ENCODE measurements around the gene HSPB9.
A peak's percentile ranks its signal among the peaks of the same experiment; 100 is the strongest.

The HSPB9 gene

GRCh38 chr17:42101513-42102292, 20.9 kb upstream of the HSPB9 start:
- peak; percentile 44 for DNase-seq

GRCh38 chr17:42103221-42103954, 19.2 kb upstream of the HSPB9 start:
- DNase-seq: no peak

GRCh38 chr17:42104264-42104663, 18.3 kb upstream of the HSPB9 start:
- DNase-seq: no peak

GRCh38 chr17:42106009-42106408, 16.6 kb upstream of the HSPB9 start:
- no peak for DNase-seq

GRCh38 chr17:42107124-42107523, 15.5 kb upstream of the HSPB9 start:
- DNase-seq: no peak

GRCh38 chr17:42107597-42108576, 14.7 kb upstream of the HSPB9 start:
- peak; percentile 86 for DNase-seq

- DNase-seq: no peak
Observed at GRCh38 chr17:42109086-42109485, 13.5 kb upstream of the HSPB9 start.

- no peak for DNase-seq
Observed at GRCh38 chr17:42110301-42111264, 12.0 kb upstream of the HSPB9 start.

- no peak for DNase-seq
Observed at GRCh38 chr17:42111265-42111636, 11.4 kb upstream of the HSPB9 start.

- DNase-seq: no peak
Observed at GRCh38 chr17:42111871-42112551, 10.6 kb upstream of the HSPB9 start.

- DNase-seq: peak; percentile 57
Observed at GRCh38 chr17:42112552-42113176, 9.9 kb upstream of the HSPB9 start, which contains the start of gene DHX58. Gene DHX58, minus strand, starts transcription at chr17:42112714. Its CDS starts 822 bp downstream, at chr17:42111892.

GRCh38 chr17:42113293-42114069, 9.1 kb upstream of the HSPB9 start:
- no peak for DNase-seq

GRCh38 chr17:42114118-42114517, 8.5 kb upstream of the HSPB9 start:
- DNase-seq: no peak

- DNase-seq: peak; percentile 82
Observed at GRCh38 chr17:42116705-42117396, 5.8 kb upstream of the HSPB9 start.

- no peak for DNase-seq
Observed at GRCh38 chr17:42117397-42118125, 5.0 kb upstream of the HSPB9 start.

- DNase-seq: no peak
Observed at GRCh38 chr17:42118126-42118510, 4.5 kb upstream of the HSPB9 start.

- DNase-seq: peak; percentile 33
Observed at GRCh38 chr17:42118545-42118944, 4.1 kb upstream of the HSPB9 start.

- no peak for DNase-seq
Observed at GRCh38 chr17:42119301-42119700, 3.3 kb upstream of the HSPB9 start.

Measured in activated T-cell treated with anti-CD3 and anti-CD28 coated beads for 4 hours (primary cell).